WTC11 (cell line): ENCODE measurements around the gene ZNF488. TPM values are rescaled to one million over a fixed set of nuclear protein-coding genes. Genes with fewer than 3 reads are reported as not detected.

Experiments
- ATAC-seq: fragments of 200-7000 bp; cut with Tn5 transposase; 2 replicates; pipeline ENCODE4 v1.10.0; 2021; ENCODE audit warnings: mild to moderate bottlenecking, moderate library complexity
- CTCF ChIA-PET: fragments of 300-600 bp; sonication (Branson Sonifier 250); formaldehyde crosslinking; loops from one replicate; lab custom pipeline; 2021; ENCODE audit warnings: antibody characterized with exemption; lab: Charles Lee
- POLR2A ChIA-PET: fragments of 350-600 bp; sonication (Branson Sonifier 250); formaldehyde crosslinking; loops from one replicate; lab custom pipeline; 2021; ENCODE audit warnings: antibody characterized with exemption; lab: Charles Lee
- DNase-seq: peaks from one replicate; pipeline ENCODE4 v3.0.0; 2021; ENCODE audit warnings: low spot score
- H3K27ac Mint-ChIP-seq: 2 replicates; pipeline ENCODE4 v1.8.0; 2021; ENCODE audit warnings: mixed read lengths
- H3K27me3 Mint-ChIP-seq: 2 replicates; pipeline ENCODE4 v1.8.0; 2021; ENCODE audit warnings: low read depth, mild to moderate bottlenecking, moderate library complexity, mixed read lengths
- H3K36me3 Mint-ChIP-seq: 2 replicates; pipeline ENCODE4 v1.8.0; 2021; ENCODE audit warnings: mixed read lengths
- H3K4me1 Mint-ChIP-seq: 2 replicates; pipeline ENCODE4 v1.8.0; 2022; ENCODE audit warnings: mixed read lengths
- H3K4me3 Mint-ChIP-seq: 2 replicates; pipeline ENCODE4 v1.8.0; 2021; ENCODE audit warnings: mild to moderate bottlenecking, moderate library complexity, mixed read lengths
- H3K9me3 Mint-ChIP-seq: 2 replicates; pipeline ENCODE4 v1.8.0; 2021; ENCODE audit warnings: mixed read lengths
- AFF4 ChIP-seq: sonication (generic); formaldehyde crosslinking; IDR thresholded peaks from 2 replicates; pipeline ENCODE4 v1.8.1; 2023; ENCODE audit warnings: mild to moderate bottlenecking, missing genetic modification reagents, borderline replicate concordance
- CTCF ChIP-seq: fragments of 200-600 bp; IDR thresholded peaks from 2 replicates; pipeline ENCODE4 v1.8.0; 2022; ENCODE audit warnings: antibody characterized with exemption
- GABPB1 ChIP-seq: sonication (generic); formaldehyde crosslinking; IDR thresholded peaks from 2 replicates; pipeline ENCODE4 v1.8.1; 2023; ENCODE audit warnings: mild to moderate bottlenecking, missing genetic modification reagents
- HMGA2 ChIP-seq: fragments of 250-450 bp; sonication (Bioruptor Pico); IDR thresholded peaks from 2 replicates; pipeline ENCODE4 v1.4.0; 2021; ENCODE audit warnings: mild to moderate bottlenecking, moderate library complexity
- MLX ChIP-seq: sonication (generic); formaldehyde crosslinking; IDR thresholded peaks from 2 replicates; pipeline ENCODE4 v1.8.1; 2023; ENCODE audit warnings: mild to moderate bottlenecking, missing genetic modification reagents, moderate library complexity
- NFE2L1 ChIP-seq: sonication (generic); formaldehyde crosslinking; IDR thresholded peaks from 2 replicates; pipeline ENCODE4 v1.8.1; 2023; ENCODE audit warnings: missing genetic modification reagents
- NR3C1 ChIP-seq: sonication (generic); formaldehyde crosslinking; conservative IDR thresholded peaks from 2 replicates; pipeline ENCODE4 v1.8.1; 2023; ENCODE audit warnings: low read depth, mild to moderate bottlenecking, missing genetic modification reagents
- SP1 ChIP-seq: sonication (generic); formaldehyde crosslinking; conservative IDR thresholded peaks from 2 replicates; pipeline ENCODE4 v1.8.1; 2022; ENCODE audit warnings: missing genetic modification reagents
- USF2 ChIP-seq: sonication (generic); formaldehyde crosslinking; IDR thresholded peaks from 2 replicates; pipeline ENCODE4 v1.8.1; 2023; ENCODE audit warnings: mild to moderate bottlenecking, missing genetic modification reagents, moderate library complexity
- ZMAT4 ChIP-seq: fragments of 250-450 bp; sonication (Bioruptor Pico); IDR thresholded peaks from 2 replicates; pipeline ENCODE4 v1.9.0; 2021; ENCODE audit warnings: mild to moderate bottlenecking
- ZNF121 ChIP-seq: sonication (generic); formaldehyde crosslinking; IDR thresholded peaks from 2 replicates; pipeline ENCODE4 v1.8.0; 2023; ENCODE audit warnings: missing genetic modification reagents
- ZNF317 ChIP-seq: sonication (generic); formaldehyde crosslinking; IDR thresholded peaks from 2 replicates; pipeline ENCODE4 v1.8.1; 2023; ENCODE audit warnings: low read depth, mild to moderate bottlenecking, moderate library complexity, missing genetic modification reagents, borderline replicate concordance
- ZNF396 ChIP-seq: fragments of 250-450 bp; sonication (Bioruptor Pico); IDR thresholded peaks from 2 replicates; pipeline ENCODE4 v1.8.0; 2021; ENCODE audit warnings: mild to moderate bottlenecking, moderate library complexity, borderline replicate concordance
- total RNA-seq: library from RNA; stranded (reverse); gene quantifications from 3 replicates; pipeline ENCODE4 v1.2.3, GENCODE V29; 2021
- TF ChIP-seq, protein P1 (sequence below): sonication (generic); formaldehyde crosslinking; IDR thresholded peaks from 2 replicates; pipeline ENCODE4 v1.8.0; 2022; ENCODE audit warnings: missing genetic modification reagents
- TF ChIP-seq, protein P2 (sequence below): sonication (generic); formaldehyde crosslinking; IDR thresholded peaks from 2 replicates; pipeline ENCODE4 v1.8.0; 2022; ENCODE audit warnings: mild to moderate bottlenecking, missing genetic modification reagents
- TF ChIP-seq, protein P3 (sequence below): sonication (generic); formaldehyde crosslinking; IDR thresholded peaks from 2 replicates; pipeline ENCODE4 v1.8.0; 2022; ENCODE audit warnings: mild to moderate bottlenecking, missing genetic modification reagents

The ZNF488 gene
- total RNA-seq, 1 experiment from 2014 or later: 8.7 TPM

- TF ChIP-seq, protein P1, sequence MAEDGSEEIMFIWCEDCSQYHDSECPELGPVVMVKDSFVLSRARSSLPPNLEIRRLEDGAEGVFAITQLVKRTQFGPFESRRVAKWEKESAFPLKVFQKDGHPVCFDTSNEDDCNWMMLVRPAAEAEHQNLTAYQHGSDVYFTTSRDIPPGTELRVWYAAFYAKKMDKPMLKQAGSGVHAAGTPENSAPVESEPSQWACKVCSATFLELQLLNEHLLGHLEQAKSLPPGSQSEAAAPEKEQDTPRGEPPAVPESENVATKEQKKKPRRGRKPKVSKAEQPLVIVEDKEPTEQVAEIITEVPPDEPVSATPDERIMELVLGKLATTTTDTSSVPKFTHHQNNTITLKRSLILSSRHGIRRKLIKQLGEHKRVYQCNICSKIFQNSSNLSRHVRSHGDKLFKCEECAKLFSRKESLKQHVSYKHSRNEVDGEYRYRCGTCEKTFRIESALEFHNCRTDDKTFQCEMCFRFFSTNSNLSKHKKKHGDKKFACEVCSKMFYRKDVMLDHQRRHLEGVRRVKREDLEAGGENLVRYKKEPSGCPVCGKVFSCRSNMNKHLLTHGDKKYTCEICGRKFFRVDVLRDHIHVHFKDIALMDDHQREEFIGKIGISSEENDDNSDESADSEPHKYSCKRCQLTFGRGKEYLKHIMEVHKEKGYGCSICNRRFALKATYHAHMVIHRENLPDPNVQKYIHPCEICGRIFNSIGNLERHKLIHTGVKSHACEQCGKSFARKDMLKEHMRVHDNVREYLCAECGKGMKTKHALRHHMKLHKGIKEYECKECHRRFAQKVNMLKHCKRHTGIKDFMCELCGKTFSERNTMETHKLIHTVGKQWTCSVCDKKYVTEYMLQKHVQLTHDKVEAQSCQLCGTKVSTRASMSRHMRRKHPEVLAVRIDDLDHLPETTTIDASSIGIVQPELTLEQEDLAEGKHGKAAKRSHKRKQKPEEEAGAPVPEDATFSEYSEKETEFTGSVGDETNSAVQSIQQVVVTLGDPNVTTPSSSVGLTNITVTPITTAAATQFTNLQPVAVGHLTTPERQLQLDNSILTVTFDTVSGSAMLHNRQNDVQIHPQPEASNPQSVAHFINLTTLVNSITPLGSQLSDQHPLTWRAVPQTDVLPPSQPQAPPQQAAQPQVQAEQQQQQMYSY (CRISPR knock-in tag): no peak
- TF ChIP-seq SP1 (CRISPR knock-in tag): no peak
- TF ChIP-seq HMGA2: no peak
- TF ChIP-seq AFF4: no peak
These were observed 24.5 kb upstream of the ZNF488 start (continued) for GRCh38 chr10:47408606-47409005.

- TF ChIP-seq, protein P2, sequence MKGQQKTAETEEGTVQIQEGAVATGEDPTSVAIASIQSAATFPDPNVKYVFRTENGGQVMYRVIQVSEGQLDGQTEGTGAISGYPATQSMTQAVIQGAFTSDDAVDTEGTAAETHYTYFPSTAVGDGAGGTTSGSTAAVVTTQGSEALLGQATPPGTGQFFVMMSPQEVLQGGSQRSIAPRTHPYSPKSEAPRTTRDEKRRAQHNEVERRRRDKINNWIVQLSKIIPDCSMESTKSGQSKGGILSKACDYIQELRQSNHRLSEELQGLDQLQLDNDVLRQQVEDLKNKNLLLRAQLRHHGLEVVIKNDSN: no peak
- TF ChIP-seq, protein P3, sequence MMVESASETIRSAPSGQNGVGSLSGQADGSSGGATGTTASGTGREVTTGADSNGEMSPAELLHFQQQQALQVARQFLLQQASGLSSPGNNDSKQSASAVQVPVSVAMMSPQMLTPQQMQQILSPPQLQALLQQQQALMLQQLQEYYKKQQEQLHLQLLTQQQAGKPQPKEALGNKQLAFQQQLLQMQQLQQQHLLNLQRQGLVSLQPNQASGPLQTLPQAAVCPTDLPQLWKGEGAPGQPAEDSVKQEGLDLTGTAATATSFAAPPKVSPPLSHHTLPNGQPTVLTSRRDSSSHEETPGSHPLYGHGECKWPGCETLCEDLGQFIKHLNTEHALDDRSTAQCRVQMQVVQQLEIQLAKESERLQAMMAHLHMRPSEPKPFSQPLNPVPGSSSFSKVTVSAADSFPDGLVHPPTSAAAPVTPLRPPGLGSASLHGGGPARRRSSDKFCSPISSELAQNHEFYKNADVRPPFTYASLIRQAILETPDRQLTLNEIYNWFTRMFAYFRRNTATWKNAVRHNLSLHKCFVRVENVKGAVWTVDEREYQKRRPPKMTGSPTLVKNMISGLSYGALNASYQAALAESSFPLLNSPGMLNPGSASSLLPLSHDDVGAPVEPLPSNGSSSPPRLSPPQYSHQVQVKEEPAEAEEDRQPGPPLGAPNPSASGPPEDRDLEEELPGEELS (CRISPR knock-in tag): no peak
- no peak for TF ChIP-seq NR3C1 (CRISPR knock-in tag)
- Mint-ChIP-seq H3K4me3 (no peak overlapping the region), H3K9me3 (no peaks in the 10 kb centered on the region), H3K4me1 (peaks cover 28% of the 10 kb centered on the region), H3K27me3 (no peaks in the 10 kb centered on the region), H3K27ac (no peak overlapping the region), H3K36me3 (no peaks in the 10 kb centered on the region)
- DNase-seq (no peak), ATAC-seq (no peak)
- CTCF ChIA-PET: no interaction called here
- POLR2A ChIA-PET: no interaction called here
These were observed 23.0 kb upstream of the ZNF488 start for GRCh38 chr10:47406870-47407691.

- POLR2A ChIA-PET: no interaction called here
- no peaks in the 10 kb centered on the region for H3K9me3 Mint-ChIP-seq
- TF ChIP-seq CTCF: no peak
- no peak for TF ChIP-seq NFE2L1 (CRISPR knock-in tag)
- no peak for TF ChIP-seq ZNF396 (CRISPR knock-in tag)
- TF ChIP-seq MLX (CRISPR knock-in tag): no peak
- TF ChIP-seq ZNF121 (CRISPR knock-in tag): no peak
- no peak for TF ChIP-seq GABPB1
- no peak for TF ChIP-seq ZMAT4 (CRISPR knock-in tag)
- no peak for TF ChIP-seq USF2 (CRISPR knock-in tag)
- no peak for TF ChIP-seq ZNF317 (CRISPR knock-in tag)
These were observed 22.4 kb upstream of the ZNF488 start for GRCh38 chr10:47406548-47406869.

More at GRCh38 chr10:47406548-47406869, 22.4 kb upstream of the ZNF488 start:
- no peak for DNase-seq
- Mint-ChIP-seq H3K4me3 (no peak overlapping the region), H3K27me3 (no peaks in the 10 kb centered on the region), H3K36me3 (no peaks in the 10 kb centered on the region), H3K27ac (no peak overlapping the region), H3K4me1 (peaks cover 32% of the 10 kb centered on the region)
- ATAC-seq: no peak
- CTCF ChIA-PET: no interaction called here
